ENCODE results near the gene LHFPL6. TPM values are rescaled to one million over a fixed set of nuclear protein-coding genes. Genes with fewer than 3 reads are reported as not detected.
A peak's percentile ranks its signal among the peaks of the same experiment; 100 is the strongest.

LHFPL6 gene
- total RNA-seq, 1 experiment from 2014 or later = 8.9 TPM

DNA sequence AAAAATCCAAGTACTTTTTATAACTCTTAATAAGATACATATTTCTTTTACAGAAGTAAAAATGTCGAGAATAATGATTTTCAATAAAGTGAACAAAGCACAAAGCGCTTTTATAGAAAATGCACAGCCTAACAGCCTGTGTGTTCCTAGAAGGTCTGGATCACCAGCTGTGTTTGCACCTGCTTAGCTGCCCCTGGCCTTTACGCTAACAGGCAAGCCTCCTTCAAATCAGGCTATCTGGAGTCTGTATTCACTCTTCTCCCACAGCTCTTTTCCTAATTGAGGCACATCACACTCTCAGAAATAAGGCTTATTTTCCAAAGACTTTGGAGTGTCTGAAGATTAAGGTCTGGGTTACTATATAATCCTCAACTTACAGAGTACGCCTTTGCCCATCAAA, 183.1 kb downstream of the LHFPL6 start:
- TF ChIP-seq, protein P1, sequence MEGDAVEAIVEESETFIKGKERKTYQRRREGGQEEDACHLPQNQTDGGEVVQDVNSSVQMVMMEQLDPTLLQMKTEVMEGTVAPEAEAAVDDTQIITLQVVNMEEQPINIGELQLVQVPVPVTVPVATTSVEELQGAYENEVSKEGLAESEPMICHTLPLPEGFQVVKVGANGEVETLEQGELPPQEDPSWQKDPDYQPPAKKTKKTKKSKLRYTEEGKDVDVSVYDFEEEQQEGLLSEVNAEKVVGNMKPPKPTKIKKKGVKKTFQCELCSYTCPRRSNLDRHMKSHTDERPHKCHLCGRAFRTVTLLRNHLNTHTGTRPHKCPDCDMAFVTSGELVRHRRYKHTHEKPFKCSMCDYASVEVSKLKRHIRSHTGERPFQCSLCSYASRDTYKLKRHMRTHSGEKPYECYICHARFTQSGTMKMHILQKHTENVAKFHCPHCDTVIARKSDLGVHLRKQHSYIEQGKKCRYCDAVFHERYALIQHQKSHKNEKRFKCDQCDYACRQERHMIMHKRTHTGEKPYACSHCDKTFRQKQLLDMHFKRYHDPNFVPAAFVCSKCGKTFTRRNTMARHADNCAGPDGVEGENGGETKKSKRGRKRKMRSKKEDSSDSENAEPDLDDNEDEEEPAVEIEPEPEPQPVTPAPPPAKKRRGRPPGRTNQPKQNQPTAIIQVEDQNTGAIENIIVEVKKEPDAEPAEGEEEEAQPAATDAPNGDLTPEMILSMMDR (IDR thresholded peaks at IDR 0.05; ENCODE audit: unreplicated experiment) = no peak
- BruUV-seq (replicated peaks) = no TSS peak
- DNase-seq (ENCODE audit: unreplicated experiment) = no peak
- Mint-ChIP-seq H3K36me3 (ENCODE audit: insufficient read depth, unreplicated experiment) (no peaks in the 10 kb centered on the region), H3K27ac (ENCODE audit: low read depth, unreplicated experiment) (no peak overlapping the region), H3K4me3 (ENCODE audit: unreplicated experiment) (no peak overlapping the region), H3K27me3 (ENCODE audit: insufficient read depth, unreplicated experiment) (no peaks in the 10 kb centered on the region), H3K4me1 (ENCODE audit: insufficient read depth, unreplicated experiment) (no peaks in the 10 kb centered on the region), H3K9me3 (ENCODE audit: unreplicated experiment) (no peaks in the 10 kb centered on the region)
- CTCF ChIA-PET = interaction anchor here (0.5 to 0.6 kb wide), 2 partner anchors 24 to 30 kb away, joined by 3 to 4 read pairs; no protein-coding TSS in a partner anchor
- POLR2A ChIA-PET = interaction anchor here (1.0 kb wide), 1 partner anchor 186 kb away, joined by 3 read pairs; no protein-coding TSS in a partner anchor
- intact Hi-C loops (cut with micrococcal nuclease) = loop anchor here (10.0 kb wide), 1 partner anchor 275 kb away; no protein-coding TSS in a partner anchor

DNA sequence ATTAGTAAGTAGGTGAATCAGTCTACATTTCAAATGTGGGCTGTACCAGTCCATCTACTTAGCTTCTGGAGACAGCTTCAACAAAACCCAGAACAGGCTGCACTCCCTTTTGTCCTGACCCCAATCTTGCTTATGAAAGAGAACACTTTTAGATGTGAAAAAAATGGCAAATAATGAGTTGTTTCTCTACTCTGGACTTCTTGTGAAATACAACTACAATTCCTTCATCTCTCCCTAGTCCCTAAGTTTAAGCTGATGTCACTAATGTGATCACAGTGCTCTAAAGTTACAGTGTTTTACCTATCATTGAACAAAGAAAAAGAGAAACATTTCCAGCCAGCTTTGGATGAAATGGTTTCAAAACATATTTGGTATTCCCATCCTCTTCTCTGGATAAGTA, 183.9 kb downstream of the LHFPL6 start:
- Mint-ChIP-seq H3K36me3 (ENCODE audit: insufficient read depth, unreplicated experiment) (no peaks in the 10 kb centered on the region), H3K27me3 (ENCODE audit: insufficient read depth, unreplicated experiment) (no peaks in the 10 kb centered on the region), H3K9me3 (ENCODE audit: unreplicated experiment) (no peaks in the 10 kb centered on the region), H3K27ac (ENCODE audit: low read depth, unreplicated experiment) (no peak overlapping the region), H3K4me3 (ENCODE audit: unreplicated experiment) (no peak overlapping the region), H3K4me1 (ENCODE audit: insufficient read depth, unreplicated experiment) (no peaks in the 10 kb centered on the region)
- DNase-seq (ENCODE audit: unreplicated experiment) = no peak
- CTCF ChIA-PET = interaction anchor here (0.5 to 1.0 kb wide), 2 partner anchors 259 to 369 kb away, joined by 3 read pairs; no protein-coding TSS in a partner anchor
- TF ChIP-seq, protein P1 (IDR thresholded peaks at IDR 0.05; ENCODE audit: unreplicated experiment) = no peak
- POLR2A ChIA-PET = interaction anchor here (1.0 kb wide), 1 partner anchor 187 kb away, joined by 3 read pairs; no protein-coding TSS in a partner anchor
- no TSS peak for BruUV-seq (replicated peaks)
- intact Hi-C loops (cut with micrococcal nuclease) = loop anchor here (10.0 kb wide), 1 partner anchor 274 kb away; no protein-coding TSS in a partner anchor

DNA sequence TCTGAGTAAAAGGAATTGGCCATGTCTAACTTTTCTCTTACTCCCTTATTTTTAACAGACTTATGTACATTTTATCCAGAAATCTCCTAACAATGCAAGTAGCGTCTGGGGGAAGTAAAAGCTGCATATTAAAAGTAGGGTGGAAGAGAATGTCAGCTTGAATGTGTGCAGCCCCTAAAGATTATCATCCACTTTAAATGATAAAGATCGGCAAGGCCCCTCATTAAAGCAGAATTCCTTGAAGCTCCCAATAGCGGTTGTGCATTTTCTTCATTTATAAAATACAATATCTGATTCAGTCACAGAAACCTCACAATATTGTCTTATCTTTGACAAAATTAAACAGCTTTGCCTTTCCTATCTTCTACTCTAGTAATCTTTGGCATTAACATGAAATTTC, 184.6 kb downstream of the LHFPL6 start:
- H3K27me3 Mint-ChIP-seq (ENCODE audit: insufficient read depth, unreplicated experiment) = no peaks in the 10 kb centered on the region
- no peaks in the 10 kb centered on the region for H3K4me1 Mint-ChIP-seq (ENCODE audit: insufficient read depth, unreplicated experiment)
- H3K36me3 Mint-ChIP-seq (ENCODE audit: insufficient read depth, unreplicated experiment) = no peaks in the 10 kb centered on the region
- no peak overlapping the region for H3K27ac Mint-ChIP-seq (ENCODE audit: low read depth, unreplicated experiment)
- TF ChIP-seq, protein P1 (IDR thresholded peaks at IDR 0.05; ENCODE audit: unreplicated experiment) = no peak
- no peaks in the 10 kb centered on the region for H3K9me3 Mint-ChIP-seq (ENCODE audit: unreplicated experiment)
- intact Hi-C loops (cut with micrococcal nuclease) = loop anchor here (10.0 kb wide), 1 partner anchor 274 kb away; no protein-coding TSS in a partner anchor
- H3K4me3 Mint-ChIP-seq (ENCODE audit: unreplicated experiment) = no peak overlapping the region
- no peak for DNase-seq (ENCODE audit: unreplicated experiment)
- CTCF ChIA-PET = interaction anchor here (0.5 to 1.7 kb wide), 2 partner anchors 198 to 368 kb away, joined by 3 to 8 read pairs; no protein-coding TSS in a partner anchor
- BruUV-seq (replicated peaks) = no TSS peak
- POLR2A ChIA-PET = interaction anchor here (0.8 kb wide), 1 partner anchor 13 kb away, joined by 4 read pairs; no protein-coding TSS in a partner anchor

DNA sequence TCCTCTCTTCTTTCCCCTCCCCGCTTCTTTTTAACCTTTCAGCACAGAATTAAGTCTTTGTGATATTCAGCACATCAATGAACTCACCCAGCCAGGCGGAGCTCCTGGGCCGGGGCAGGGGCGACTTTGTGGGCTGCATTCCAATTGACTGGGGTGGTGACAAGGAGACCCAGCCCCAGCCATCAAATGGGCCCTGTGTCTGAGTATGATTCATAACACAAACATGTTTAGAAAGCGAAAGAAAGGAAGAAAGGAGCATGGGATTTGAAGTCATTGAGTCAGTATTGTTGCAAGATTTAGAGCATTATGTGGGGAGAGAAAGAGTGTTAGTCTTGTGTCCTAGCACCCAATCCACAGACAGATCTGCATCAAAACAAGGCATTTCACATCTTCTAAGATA, 185.3 kb downstream of the LHFPL6 start:
- CTCF ChIA-PET = interaction anchor here (1.0 to 1.7 kb wide), 3 partner anchors 184 to 199 kb away, joined by 3 to 8 read pairs (median 7); no protein-coding TSS in a partner anchor
- no peaks in the 10 kb centered on the region for H3K4me1 Mint-ChIP-seq (ENCODE audit: insufficient read depth, unreplicated experiment)
- intact Hi-C loops (cut with micrococcal nuclease) = loop anchor here (10.0 kb wide), 1 partner anchor 273 kb away; no protein-coding TSS in a partner anchor
- no peaks in the 10 kb centered on the region for H3K36me3 Mint-ChIP-seq (ENCODE audit: insufficient read depth, unreplicated experiment)
- BruUV-seq (replicated peaks) = no TSS peak
- peak; percentile 20 for DNase-seq (ENCODE audit: unreplicated experiment)
- H3K9me3 Mint-ChIP-seq (ENCODE audit: unreplicated experiment) = no peaks in the 10 kb centered on the region
- TF ChIP-seq, protein P1 (IDR thresholded peaks at IDR 0.05; ENCODE audit: unreplicated experiment) = no peak
- no peak overlapping the region for H3K4me3 Mint-ChIP-seq (ENCODE audit: unreplicated experiment)
- no peaks in the 10 kb centered on the region for H3K27me3 Mint-ChIP-seq (ENCODE audit: insufficient read depth, unreplicated experiment)
- POLR2A ChIA-PET = interaction anchor here (0.7 to 0.8 kb wide), 2 partner anchors 12 to 93 kb away, joined by 4 to 5 read pairs; no protein-coding TSS in a partner anchor
- no peak overlapping the region for H3K27ac Mint-ChIP-seq (ENCODE audit: low read depth, unreplicated experiment)

Data from MCF 10A (cell line).